GM20431 (cell line): ENCODE measurements around the gene SMG5.
"Not testable (repeated sequence)": the region's sequence is repeated elsewhere in the genome, so short reads cannot be mapped to it uniquely, and the experiment has no call there.

Experiments used
- in situ Hi-C: fragments of 300-500 bp; cut with MseI, MboI; formaldehyde crosslinking; loops from one replicate; pipeline ENCODE4 v1.15.0; 2020; ENCODE audit warnings: low sequenced_read_pairs; ENCODE audit not compliant: unreplicated experiment

SMG5 gene

DNA sequence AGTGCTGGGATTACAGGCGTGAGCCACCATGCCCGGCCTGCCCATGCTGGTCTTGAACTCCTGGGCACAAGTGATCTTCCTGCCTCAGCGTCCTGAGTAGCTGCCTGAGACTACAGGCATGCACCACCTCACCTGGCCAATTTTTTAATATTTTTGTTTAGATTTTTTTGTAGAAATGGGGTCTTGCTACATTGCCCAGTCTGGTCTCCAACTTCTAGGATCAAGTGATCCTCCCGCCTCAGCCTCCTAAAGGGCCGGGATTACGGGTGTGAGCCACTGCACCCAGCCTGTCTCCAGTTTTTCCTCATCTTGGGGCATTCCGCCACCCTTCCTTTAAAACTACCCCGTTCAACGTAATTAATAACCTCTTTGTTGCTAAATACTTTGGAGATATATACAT lies 62.4 kb downstream of the SMG5 start:
- in situ Hi-C loops, result no loop called here

DNA sequence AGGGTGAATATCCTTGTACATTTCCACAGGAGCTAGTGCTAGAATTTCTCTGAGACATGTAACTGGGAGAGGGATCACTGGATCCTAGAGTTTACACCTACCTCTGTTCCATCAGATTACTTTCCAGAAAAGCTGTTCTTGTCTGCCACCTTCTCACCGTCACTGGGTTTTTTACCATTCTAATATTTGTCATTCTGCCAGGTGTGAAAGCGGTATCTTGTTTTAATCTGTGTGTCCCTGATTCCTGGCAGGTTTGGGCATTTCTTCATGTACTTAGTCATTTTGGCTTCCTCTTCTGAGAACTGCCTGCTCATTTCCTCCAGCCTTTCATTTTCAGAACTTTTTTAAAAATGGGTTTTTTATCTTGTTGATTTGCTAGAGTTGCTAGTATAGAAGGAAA lies 64.8 kb downstream of the SMG5 start:
- in situ Hi-C loops, result no loop called here

DNA sequence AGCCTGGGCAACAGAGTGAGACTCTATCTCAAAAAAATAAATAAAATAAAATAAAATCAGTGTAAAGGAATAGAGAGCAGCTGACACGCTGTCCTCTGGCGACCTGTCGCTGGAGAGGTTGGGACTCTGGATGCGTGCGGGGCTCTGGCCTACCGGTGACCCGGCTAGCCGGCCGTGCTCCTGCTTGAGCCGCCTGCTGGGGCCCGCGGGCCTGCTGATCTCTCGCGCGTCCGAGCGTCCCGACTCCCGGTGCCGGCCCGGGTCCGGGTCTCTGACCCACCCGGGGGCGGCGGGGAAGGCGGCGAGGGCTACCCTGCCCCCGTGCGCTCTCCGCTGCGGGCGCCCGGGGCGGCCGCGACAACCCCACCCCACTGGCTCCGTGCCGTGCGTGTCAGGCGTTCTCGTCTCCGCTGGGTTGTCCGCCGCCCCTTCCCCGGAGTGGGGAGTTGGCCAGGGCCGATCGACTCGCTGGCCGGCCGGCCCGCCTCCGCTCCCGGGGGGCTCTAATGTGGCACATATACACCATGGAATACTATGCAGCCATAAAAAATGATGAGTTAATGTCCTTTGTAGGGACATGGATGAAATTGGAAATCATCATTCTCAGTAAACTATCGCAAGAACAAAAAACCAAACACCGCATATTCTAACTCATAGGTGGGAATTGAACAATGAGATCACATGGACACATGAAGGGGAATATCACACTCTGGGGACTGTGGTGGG lies 66.1 kb downstream of the SMG5 start:
- in situ Hi-C loops, result not testable (repeated sequence)

DNA sequence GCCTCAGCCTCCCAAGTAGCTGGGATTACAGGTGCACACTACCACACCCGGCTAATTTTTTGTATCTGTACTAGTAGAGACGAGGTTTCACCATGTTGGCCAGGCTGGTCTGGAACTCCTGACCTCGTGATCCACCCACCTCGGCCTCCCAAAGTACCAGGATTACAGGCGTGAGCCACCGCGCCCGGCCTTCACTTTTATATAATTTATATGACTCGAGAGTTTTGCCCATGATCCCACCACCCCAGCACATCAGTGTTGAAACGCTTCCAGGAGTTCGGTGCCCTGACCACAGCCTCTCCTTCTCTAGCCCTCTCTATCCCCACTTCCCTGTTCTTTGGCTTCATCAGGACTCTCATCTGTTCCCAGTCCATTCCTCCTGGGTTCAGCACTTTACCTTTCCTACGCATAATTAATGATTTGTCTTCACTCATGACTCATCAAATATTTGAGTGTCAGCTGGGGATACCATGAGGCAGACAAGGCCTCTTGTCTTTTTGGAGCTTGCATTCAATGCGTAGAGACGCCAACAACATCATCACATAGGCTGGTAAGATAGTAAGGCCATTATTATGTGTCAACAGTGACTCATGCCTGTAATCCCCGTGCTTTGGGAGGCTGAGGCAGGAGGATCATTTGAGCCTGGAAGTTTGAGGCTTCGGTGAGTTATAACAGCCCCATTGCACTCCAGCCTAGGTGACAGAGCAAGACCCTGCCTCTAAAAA lies 68.4 kb downstream of the SMG5 start:
- in situ Hi-C loops, result no loop called here

DNA sequence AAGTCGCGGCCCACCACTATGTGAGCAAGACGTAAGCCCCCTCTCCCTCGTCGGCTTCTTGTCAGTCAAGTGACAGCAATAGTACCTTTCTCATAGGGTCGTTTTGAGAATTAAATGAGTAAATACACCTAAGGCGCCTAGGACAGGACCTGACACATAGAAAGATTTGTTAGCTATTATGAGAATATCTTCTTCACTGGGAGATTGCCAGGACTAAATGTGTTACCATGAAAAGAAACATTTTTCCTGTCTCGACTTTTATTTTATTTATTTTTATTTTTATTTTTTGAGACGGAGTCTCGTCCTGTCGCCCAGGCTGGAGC lies 69.0 kb downstream of the SMG5 start:
- in situ Hi-C loops, result no loop called here

DNA sequence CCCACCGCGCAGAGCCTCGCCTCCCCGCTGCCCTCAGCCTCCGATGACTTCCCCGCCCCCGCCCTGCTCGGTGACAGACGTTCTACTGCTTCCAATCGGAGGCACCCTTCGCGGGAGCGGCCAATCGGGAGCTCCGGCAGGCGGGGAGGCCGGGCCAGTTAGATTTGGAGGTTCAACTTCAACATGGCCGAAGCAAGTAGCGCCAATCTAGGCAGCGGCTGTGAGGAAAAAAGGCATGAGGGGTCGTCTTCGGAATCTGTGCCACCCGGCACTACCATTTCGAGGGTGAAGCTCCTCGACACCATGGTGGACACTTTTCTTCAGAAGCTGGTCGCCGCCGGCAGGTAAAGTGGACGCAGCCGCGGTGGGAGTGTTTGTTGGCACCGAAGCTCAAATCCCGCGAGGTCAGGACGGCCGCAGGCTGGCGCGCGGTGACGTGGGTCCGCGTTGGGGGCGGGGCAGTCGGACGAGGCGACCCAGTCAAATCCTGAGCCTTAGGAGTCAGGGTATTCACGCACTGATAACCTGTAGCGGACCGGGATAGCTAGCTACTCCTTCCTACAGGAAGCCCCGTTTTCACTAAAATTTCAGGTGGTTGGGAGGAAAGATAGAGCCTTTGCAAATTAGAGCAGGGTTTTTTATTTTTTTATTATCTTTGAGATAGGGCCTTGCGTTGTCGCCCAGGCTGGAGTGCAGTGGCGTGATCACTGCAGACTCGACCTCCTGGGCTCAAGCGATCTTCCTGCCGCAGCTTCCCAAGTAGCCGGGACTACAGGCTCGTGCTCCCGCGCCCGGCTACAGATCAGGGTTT lies 69.6 kb downstream of the SMG5 start, which contains the start of gene PMF1:
TSS of gene PMF1 (plus strand) at position 175 of the 811 bp plus-strand sequence. CDS start at position 184, 9 bp downstream.
- in situ Hi-C loops, result no loop called here

DNA sequence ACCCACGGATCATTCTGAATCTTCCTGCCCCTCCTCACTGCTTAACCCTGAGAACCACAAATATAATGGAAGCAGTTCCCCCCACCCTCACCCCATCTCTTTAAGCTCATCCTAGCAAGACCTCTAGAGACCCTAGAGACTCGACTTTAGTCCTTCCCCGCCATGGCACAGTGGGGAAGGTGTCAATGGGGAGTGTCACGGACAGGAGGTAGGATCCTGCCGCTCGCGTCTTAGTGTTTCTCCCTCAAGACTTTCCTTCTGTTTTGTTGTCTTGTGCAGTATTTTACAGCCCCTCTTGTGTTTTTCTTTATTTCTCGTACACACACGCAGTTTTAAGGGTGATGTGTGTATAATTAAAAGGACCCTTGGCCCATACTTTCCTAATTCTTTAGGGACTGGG lies 70.5 kb downstream of the SMG5 start:
- in situ Hi-C loops, result no loop called here

DNA sequence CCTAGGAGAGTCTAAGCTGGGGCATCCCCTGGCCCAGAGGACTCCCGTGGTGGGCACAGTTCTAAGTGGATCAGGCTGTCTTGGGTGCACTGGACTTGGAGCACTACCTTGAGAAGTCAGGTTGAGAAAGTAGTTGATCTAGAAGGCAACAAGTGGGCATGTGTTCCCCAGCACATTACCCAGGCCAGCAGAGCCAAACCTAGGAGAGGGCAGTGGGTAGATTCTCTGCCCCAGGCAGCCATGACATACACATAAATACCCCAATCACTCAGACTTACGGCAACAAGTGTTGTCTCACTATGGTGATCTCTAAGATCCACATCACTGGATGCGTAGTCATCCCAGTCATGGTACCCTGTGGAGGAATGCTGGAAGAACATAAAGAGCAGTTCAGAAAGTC lies 71.4 kb downstream of the SMG5 start:
- in situ Hi-C loops, result no loop called here

DNA sequence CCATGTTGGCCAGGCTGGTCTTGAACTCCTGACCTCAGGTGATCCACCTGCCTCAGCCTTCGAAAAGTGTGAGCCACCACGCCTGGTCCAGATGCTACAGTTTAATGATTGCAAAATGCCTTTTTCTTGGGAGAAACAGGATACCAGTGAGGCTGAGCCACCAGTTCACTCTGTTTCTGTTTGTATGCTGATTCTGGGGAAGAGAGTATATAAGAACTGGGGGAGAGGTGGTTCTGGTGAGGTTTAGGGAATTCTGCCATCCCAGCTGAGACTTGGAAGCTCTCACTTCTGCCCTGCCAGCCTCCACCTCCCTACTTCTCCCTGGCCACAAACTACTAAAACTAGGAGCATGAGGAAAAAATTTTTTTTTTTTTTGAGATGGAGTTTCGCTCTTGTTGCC lies 77.9 kb downstream of the SMG5 start:
- in situ Hi-C loops, result no loop called here

DNA sequence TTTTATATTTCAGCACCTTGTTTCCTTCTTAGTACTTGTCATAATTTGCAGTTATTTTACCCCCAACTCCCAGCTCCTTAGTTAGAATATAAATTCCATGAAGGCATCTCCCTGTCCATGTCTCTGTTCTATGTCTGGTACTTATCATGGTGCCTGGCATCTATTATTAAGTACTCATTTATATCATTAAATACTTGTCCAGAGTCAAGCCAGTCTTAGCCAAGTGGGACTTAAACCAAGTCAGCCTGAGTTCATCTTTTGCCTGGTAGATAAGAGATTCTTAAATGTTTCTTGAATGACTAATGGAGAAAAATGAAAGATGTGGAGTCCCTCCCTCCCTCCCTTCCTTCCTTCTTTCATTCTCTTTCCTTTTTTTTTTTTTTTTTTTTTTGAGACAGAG lies 79.3 kb downstream of the SMG5 start:
- in situ Hi-C loops, result no loop called here

DNA sequence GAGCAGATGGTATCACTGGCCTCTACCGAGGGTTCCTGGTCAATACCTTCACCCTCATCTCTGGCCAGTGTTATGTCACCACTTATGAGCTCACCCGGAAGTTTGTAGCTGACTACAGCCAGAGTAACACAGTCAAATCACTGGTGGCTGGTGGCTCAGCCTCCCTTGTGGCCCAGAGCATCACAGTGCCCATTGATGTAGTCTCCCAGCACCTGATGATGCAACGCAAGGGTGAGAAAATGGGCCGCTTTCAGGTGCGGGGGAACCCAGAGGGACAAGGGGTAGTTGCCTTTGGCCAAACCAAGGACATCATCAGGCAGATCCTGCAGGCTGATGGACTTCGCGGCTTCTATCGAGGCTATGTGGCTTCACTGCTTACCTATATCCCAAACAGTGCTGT lies 82.6 kb downstream of the SMG5 start:
- in situ Hi-C loops, result no loop called here
